Measurements from ENCODE around the gene RPL10A.

- TF ChIP-seq CTCF (optimal IDR thresholded peaks at IDR 0.05 in 1 of 3, IDR thresholded peaks at IDR 0.05 in 1 of 3, conservative IDR thresholded peaks at IDR 0.05 in 1 of 3; ENCODE audit: extremely low read depth in 1 of 3, insufficient read depth in 2 of 3, low read length in 3 of 3) = no peak
- TF ChIP-seq EZH2 (IDR thresholded peaks at IDR 0.05; ENCODE audit: low read length) = no peak
Measured at GRCh38 chr6:35427435-35427834, 40.8 kb upstream of the RPL10A start.
